Tibial nerve (tissue), 4 donors: ENCODE measurements around the gene PARD3B. TPM values are rescaled to one million over a fixed set of nuclear protein-coding genes. Genes with fewer than 3 reads are reported as not detected.

Experiments
- DNase-seq, 2 donors: peaks; one replicate each; pipeline ENCODE4 v3.0.0-alpha.2; 2019; ENCODE audit warnings: low spot score in 2 of 2
- H3K27ac ChIP-seq, 4 donors: fragments of 200-600 bp; sonication (generic) in 3 of 4; one replicate each; pipeline ENCODE4 v1.5.1; 2017 to 2019; ENCODE audit warnings: mild to moderate bottlenecking in 1 of 4
- H3K27me3 ChIP-seq, 2 donors: fragments of 200-600 bp; sonication (generic) in 1 of 2; one replicate each; pipeline versions ENCODE4 v1.5.1 to v1.6.0; 2017 to 2019
- H3K36me3 ChIP-seq, 3 donors: fragments of 200-600 bp; sonication (generic); one replicate each; pipeline ENCODE4 v1.5.1; 2018 to 2019
- H3K4me1 ChIP-seq, 4 donors: fragments of 200-600 bp; sonication (generic) in 3 of 4; one replicate each; pipeline ENCODE4 v1.5.1; 2017 to 2019
- H3K4me3 ChIP-seq, 4 donors: fragments of 200-600 bp; sonication (generic) in 3 of 4; one replicate each; pipeline ENCODE4 v1.5.1; 2017 to 2019; ENCODE audit warnings: mild to moderate bottlenecking in 1 of 4, moderate library complexity in 1 of 4
- H3K9me3 ChIP-seq, 4 donors: fragments of 200-600 bp; sonication (generic) in 3 of 4; one replicate each; pipeline ENCODE4 v1.5.1; 2017 to 2019
- EP300 ChIP-seq, 2 donors: sonication (generic); formaldehyde crosslinking; IDR thresholded peaks; one replicate each; pipeline ENCODE4 v1.6.1; 2017; ENCODE audit warnings: antibody characterized with exemption in 2 of 2, mild to moderate bottlenecking in 1 of 2
- POLR2A ChIP-seq, 2 donors: fragments of 450-650 bp; IDR thresholded peaks; one replicate each; pipeline ENCODE4 v1.6.1; 2017; ENCODE audit warnings: antibody characterized with exemption in 2 of 2, mild to moderate bottlenecking in 2 of 2, moderate library complexity in 2 of 2
- WGBS, 2 donors: methylation state at CpG; one replicate each; pipeline ENCODE4 v1.1.5; 2018; 5-methylcytosine and 5-hydroxymethylcytosine counted together
- total RNA-seq, 4 donors: library from RNA; depleted of rRNA; stranded (reverse); fragments of >200 nt; gene quantifications; one replicate each; pipeline ENCODE4 v1.1.0, GENCODE V29; 2016
- TF ChIP-seq, protein P1 (sequence below), 5 experiments: fragments of 200-600 bp in 3 of 5; fragments of 450-650 bp in 2 of 5; sonication (generic) in 3 of 5; IDR thresholded peaks; one replicate each; pipeline ENCODE4 v1.5.1; 2016 to 2019; ENCODE audit warnings: antibody characterized with exemption in 5 of 5, mild to moderate bottlenecking in 3 of 5, moderate library complexity in 2 of 5

The PARD3B gene
- total RNA-seq, 4 donors from 2014 or later, result 47.4 to 101 (median 64.8) TPM

GRCh38 chr2:205054789-205055188, 509.5 kb downstream of the PARD3B start:
- WGBS, 2 donors, result 68 to 89% methylated on average over 4 of the region's 4 CpGs
- H3K36me3 ChIP-seq, result peaks cover 0 to 7% (median 0%) of the 10 kb centered on the region in 3 donors
- DNase-seq, result no peak
- TF ChIP-seq, protein P1, sequence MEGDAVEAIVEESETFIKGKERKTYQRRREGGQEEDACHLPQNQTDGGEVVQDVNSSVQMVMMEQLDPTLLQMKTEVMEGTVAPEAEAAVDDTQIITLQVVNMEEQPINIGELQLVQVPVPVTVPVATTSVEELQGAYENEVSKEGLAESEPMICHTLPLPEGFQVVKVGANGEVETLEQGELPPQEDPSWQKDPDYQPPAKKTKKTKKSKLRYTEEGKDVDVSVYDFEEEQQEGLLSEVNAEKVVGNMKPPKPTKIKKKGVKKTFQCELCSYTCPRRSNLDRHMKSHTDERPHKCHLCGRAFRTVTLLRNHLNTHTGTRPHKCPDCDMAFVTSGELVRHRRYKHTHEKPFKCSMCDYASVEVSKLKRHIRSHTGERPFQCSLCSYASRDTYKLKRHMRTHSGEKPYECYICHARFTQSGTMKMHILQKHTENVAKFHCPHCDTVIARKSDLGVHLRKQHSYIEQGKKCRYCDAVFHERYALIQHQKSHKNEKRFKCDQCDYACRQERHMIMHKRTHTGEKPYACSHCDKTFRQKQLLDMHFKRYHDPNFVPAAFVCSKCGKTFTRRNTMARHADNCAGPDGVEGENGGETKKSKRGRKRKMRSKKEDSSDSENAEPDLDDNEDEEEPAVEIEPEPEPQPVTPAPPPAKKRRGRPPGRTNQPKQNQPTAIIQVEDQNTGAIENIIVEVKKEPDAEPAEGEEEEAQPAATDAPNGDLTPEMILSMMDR (IDR thresholded peaks at IDR 0.05), result no peak
- TF ChIP-seq EP300 (IDR thresholded peaks at IDR 0.05) (no peak), POLR2A (IDR thresholded peaks at IDR 0.05) (no peak)
- H3K4me3 ChIP-seq, result no peak overlapping the region
- peaks cover 0 to 11% (median 0%) of the 10 kb centered on the region in 4 donors for H3K4me1 ChIP-seq
- H3K9me3 ChIP-seq, result peaks cover 0 to 3% (median 0%) of the 10 kb centered on the region in 4 donors
- no peaks in the 10 kb centered on the region for H3K27me3 ChIP-seq
- no peak overlapping the region for H3K27ac ChIP-seq

DNA sequence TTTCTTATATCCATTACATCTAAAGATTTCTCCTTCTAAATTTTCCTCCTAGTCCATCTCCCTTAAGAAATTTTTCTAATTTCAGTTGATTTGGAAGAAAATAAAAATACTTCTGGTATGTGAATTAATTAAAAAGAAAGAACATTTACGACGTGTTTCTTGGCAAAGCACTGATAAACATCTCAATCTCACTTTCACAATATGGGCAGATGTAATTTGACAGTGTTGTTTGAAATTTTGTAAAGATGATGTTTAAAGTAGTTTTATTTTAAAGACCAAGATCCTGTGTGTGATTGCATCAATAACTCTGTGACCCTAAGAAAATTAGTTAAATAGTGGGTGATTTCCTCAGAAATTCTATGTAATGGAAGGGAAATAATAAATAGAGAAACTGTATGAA, 510.0 kb downstream of the PARD3B start:
- Histone ChIP-seq H3K27ac (no peak overlapping the region), H3K4me1 (peaks cover 0 to 11% (median 0%) of the 10 kb centered on the region in 4 donors), H3K9me3 (peaks cover 0 to 3% (median 0%) of the 10 kb centered on the region in 4 donors), H3K4me3 (no peak overlapping the region), H3K27me3 (no peaks in the 10 kb centered on the region), H3K36me3 (peaks cover 0 to 7% (median 0%) of the 10 kb centered on the region in 3 donors)
- WGBS, 2 donors, result 47 to 56% methylated on average over 2 of the region's 2 CpGs
- no peak for TF ChIP-seq EP300 (IDR thresholded peaks at IDR 0.05)
- no peak for TF ChIP-seq POLR2A (IDR thresholded peaks at IDR 0.05)
- TF ChIP-seq, protein P1 (IDR thresholded peaks at IDR 0.05), result no peak
- no peak for DNase-seq

- Histone ChIP-seq H3K9me3 (peaks cover 0 to 3% (median 0%) of the 10 kb centered on the region in 4 donors), H3K4me3 (no peak overlapping the region), H3K27ac (no peak overlapping the region), H3K27me3 (no peaks in the 10 kb centered on the region), H3K4me1 (peaks cover 0 to 11% (median 0%) of the 10 kb centered on the region in 4 donors), H3K36me3 (peaks cover 0 to 7% (median 0%) of the 10 kb centered on the region in 3 donors)
- TF ChIP-seq, protein P1 (IDR thresholded peaks at IDR 0.05), result no peak
- TF ChIP-seq POLR2A (IDR thresholded peaks at IDR 0.05) (no peak), EP300 (IDR thresholded peaks at IDR 0.05) (no peak)
- DNase-seq, result no peak
- WGBS, 2 donors, result 58 to 59% methylated on average over 6 of the region's 6 CpGs
These were observed 510.9 kb downstream of the PARD3B start for GRCh38 chr2:205056151-205056561.

DNA sequence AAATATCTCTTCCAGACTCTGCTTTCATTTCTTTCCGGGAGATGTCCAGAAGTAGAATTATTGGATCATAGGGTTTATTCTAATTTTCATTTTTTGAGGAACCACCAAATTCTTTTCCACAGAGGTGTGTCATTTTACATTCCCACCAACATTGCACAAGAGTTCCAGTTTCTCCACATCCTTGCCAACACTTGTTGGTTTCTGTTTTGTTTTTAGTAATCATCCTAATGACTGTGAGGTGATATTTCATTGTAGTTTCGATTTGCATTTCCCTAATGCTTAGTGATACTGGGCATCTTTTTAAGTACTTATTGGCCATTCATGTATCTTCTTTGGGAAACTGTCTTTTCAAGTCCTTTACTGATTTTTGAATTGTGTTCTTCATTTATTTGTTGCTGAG, 513.1 kb downstream of the PARD3B start:
- no peak overlapping the region for H3K27ac ChIP-seq
- no peak for TF ChIP-seq POLR2A (IDR thresholded peaks at IDR 0.05)
- no peak for TF ChIP-seq EP300 (IDR thresholded peaks at IDR 0.05)
- TF ChIP-seq, protein P1 (IDR thresholded peaks at IDR 0.05), result no peak
- peaks cover 0 to 11% (median 0%) of the 10 kb centered on the region in 4 donors for H3K4me1 ChIP-seq
- peaks cover 0 to 3% (median 0%) of the 10 kb centered on the region in 4 donors for H3K9me3 ChIP-seq
- peaks cover 0 to 7% (median 0%) of the 10 kb centered on the region in 3 donors for H3K36me3 ChIP-seq
- DNase-seq, result no peak
- 90 to 93% methylated on average over 2 of the region's 2 CpGs for WGBS, 2 donors
- no peaks in the 10 kb centered on the region for H3K27me3 ChIP-seq
- no peak overlapping the region for H3K4me3 ChIP-seq

DNA sequence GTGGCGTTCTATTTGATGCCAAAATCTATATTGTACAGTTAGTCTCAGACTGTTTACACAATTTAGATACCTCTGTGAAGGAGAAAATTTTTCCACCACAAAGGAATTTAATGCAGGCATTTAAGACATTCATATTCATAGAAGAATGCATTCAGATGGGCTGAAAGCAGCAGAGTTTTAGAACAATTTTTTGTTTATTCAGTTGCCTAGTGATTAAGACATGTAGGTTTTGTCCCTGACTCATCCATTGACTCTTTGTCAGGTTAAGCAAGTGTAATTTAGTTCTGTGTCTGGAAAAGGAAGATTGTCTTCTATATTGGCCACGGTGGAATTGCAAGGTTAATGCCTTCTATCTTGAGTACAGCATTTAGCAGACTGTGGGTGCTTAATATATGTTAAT, 515.0 kb downstream of the PARD3B start:
- no peak overlapping the region for H3K27ac ChIP-seq
- no peak overlapping the region for H3K4me3 ChIP-seq
- TF ChIP-seq, protein P1 (IDR thresholded peaks at IDR 0.05), result no peak
- TF ChIP-seq POLR2A (IDR thresholded peaks at IDR 0.05) (no peak), EP300 (IDR thresholded peaks at IDR 0.05) (no peak)
- H3K9me3 ChIP-seq, result peaks cover 0 to 3% (median 0%) of the 10 kb centered on the region in 4 donors
- WGBS, 2 donors, result 74 to 76% methylated on average over 2 of the region's 2 CpGs
- peaks cover 0 to 6% (median 0%) of the 10 kb centered on the region in 4 donors for H3K4me1 ChIP-seq
- DNase-seq, result no peak
- H3K27me3 ChIP-seq, result no peaks in the 10 kb centered on the region
- peaks cover 0 to 7% (median 0%) of the 10 kb centered on the region in 3 donors for H3K36me3 ChIP-seq
